SU-DHL-6 (cell line): Measurements from ENCODE around the gene PARD6G.
"Not testable (repeated sequence)": the region's sequence is repeated elsewhere in the genome, so short reads cannot be mapped to it uniquely, and the experiment has no call there.

Source experiments
- H2AFZ ChIP-seq: fragments of 200-600 bp; sonication (generic); 2 replicates; pipeline ENCODE4 v1.6.1; 2014; ENCODE audit warnings: low read depth, mild to moderate bottlenecking, moderate library complexity, mixed read lengths, antibody characterized with exemption, low read length; ENCODE audit not compliant: severe bottlenecking
- H3F3A ChIP-seq: fragments of 200-600 bp; shearing (Covaris generic); 2 replicates; pipeline ENCODE4 v1.6.0; 2016; ENCODE audit warnings: antibody characterized with exemption, mild to moderate bottlenecking; ENCODE audit not compliant: insufficient read depth
- H3K27ac ChIP-seq: fragments of 200-600 bp; sonication (generic); 2 replicates; pipeline ENCODE4 v1.5.1; 2016; ENCODE audit warnings: low read depth, mild to moderate bottlenecking, low read length, moderate library complexity, mixed read lengths
- H3K27me3 ChIP-seq: fragments of 200-600 bp; sonication (generic), shearing (Covaris generic); 2 replicates; pipeline ENCODE4 v1.6.0; 2014; ENCODE audit warnings: mild to moderate bottlenecking, low read length
- H3K36me3 ChIP-seq: fragments of 200-600 bp; sonication (generic); 2 replicates; pipeline ENCODE4 v1.6.1; 2014; ENCODE audit warnings: mild to moderate bottlenecking, low read length, mixed read lengths
- H3K4me2 ChIP-seq: fragments of 300-600, 200-600 bp; shearing (Covaris generic), sonication (generic); 2 replicates; pipeline ENCODE4 v1.6.0; 2014; ENCODE audit warnings: low read length, low read depth, mild to moderate bottlenecking; ENCODE audit not compliant: poor library complexity, severe bottlenecking
- H3K4me3 ChIP-seq: fragments of 200-600 bp; sonication (generic); 2 replicates; pipeline ENCODE4 v1.5.1; 2014; ENCODE audit warnings: antibody characterized with exemption, low read length, mild to moderate bottlenecking, mixed read lengths; ENCODE audit not compliant: insufficient read depth, poor library complexity, severe bottlenecking
- H3K79me2 ChIP-seq: fragments of 200-600 bp; sonication (generic); 2 replicates; pipeline ENCODE4 v1.6.1; 2014; ENCODE audit warnings: mild to moderate bottlenecking, low read length, moderate library complexity; ENCODE audit not compliant: insufficient read depth
- H3K9ac ChIP-seq: fragments of 200-600 bp; sonication (generic); 2 replicates; pipeline ENCODE4 v1.7.0; 2014; ENCODE audit warnings: mild to moderate bottlenecking, low read length
- H3K9me2 ChIP-seq: fragments of 200-600 bp; sonication (generic); replicated peaks from 2 replicates; pipeline ENCODE4 v1.6.1; 2014; ENCODE audit warnings: low read length; ENCODE audit not compliant: insufficient read depth
- H3K9me3 ChIP-seq: fragments of 200-600 bp; sonication (generic); 2 replicates; pipeline ENCODE4 v1.6.1; 2014; ENCODE audit warnings: low read length, mixed read lengths; ENCODE audit not compliant: insufficient read depth
- H4K20me1 ChIP-seq: fragments of 200-600 bp; sonication (generic); 2 replicates; pipeline ENCODE4 v1.6.1; 2014; ENCODE audit warnings: low read depth, mild to moderate bottlenecking, antibody characterized with exemption, low read length, moderate library complexity, mixed read lengths
- CTCF ChIP-seq: fragments of 200-600 bp; sonication (generic); IDR thresholded peaks from one replicate; pipeline ENCODE4 v1.5.1; 2017; ENCODE audit warnings: antibody characterized with exemption, mild to moderate bottlenecking, low read length, moderate library complexity; ENCODE audit not compliant: insufficient read depth, poor library complexity, severe bottlenecking
- EZH2phosphoT487 ChIP-seq: fragments of 200-600 bp; sonication (generic), shearing (Covaris generic); conservative IDR thresholded peaks from 2 replicates; pipeline ENCODE4 v1.6.1; 2018; ENCODE audit warnings: mild to moderate bottlenecking, antibody characterized with exemption, low read length, moderate library complexity, mixed read lengths

The PARD6G gene

GRCh38 chr18:80167331-80167730, 80.0 kb downstream of the PARD6G start:
- Histone ChIP-seq H4K20me1 (no peaks in the 10 kb centered on the region), H3K79me2 (no peaks in the 10 kb centered on the region), H3K27ac (no peak overlapping the region), H3F3A (no peaks in the 10 kb centered on the region), H3K9me3 (peaks cover 8% of the 10 kb centered on the region; the same call in 1 of the 2 replicates), H3K9ac (no peak overlapping the region), H3K27me3 (no peaks in the 10 kb centered on the region), H3K9me2 (no peaks in the 10 kb centered on the region), H2AFZ (no peak overlapping the region), H3K4me2 (no peak overlapping the region), H3K36me3 (no peaks in the 10 kb centered on the region), H3K4me3 (no peak overlapping the region)
- TF ChIP-seq EZH2phosphoT487 (no peak), CTCF (no peak)

GRCh38 chr18:80166725-80167124, 80.6 kb downstream of the PARD6G start:
- Histone ChIP-seq H3K9me2 (no peaks in the 10 kb centered on the region), H3K27ac (no peak overlapping the region), H4K20me1 (no peaks in the 10 kb centered on the region), H3K36me3 (no peaks in the 10 kb centered on the region), H3K27me3 (no peaks in the 10 kb centered on the region), H3F3A (no peaks in the 10 kb centered on the region), H3K79me2 (no peaks in the 10 kb centered on the region), H3K4me3 (no peak overlapping the region), H3K9ac (no peak overlapping the region), H3K4me2 (no peak overlapping the region), H3K9me3 (peaks cover 8% of the 10 kb centered on the region; the same call in 1 of the 2 replicates), H2AFZ (no peak overlapping the region)
- TF ChIP-seq EZH2phosphoT487 (no peak), CTCF (no peak)

GRCh38 chr18:80166240-80166639, 81.1 kb downstream of the PARD6G start:
- Histone ChIP-seq H2AFZ (no peak overlapping the region), H3F3A (no peaks in the 10 kb centered on the region), H3K4me3 (no peak overlapping the region), H3K9ac (no peak overlapping the region), H3K9me2 (no peaks in the 10 kb centered on the region), H3K27ac (no peak overlapping the region), H3K27me3 (no peaks in the 10 kb centered on the region), H3K36me3 (no peaks in the 10 kb centered on the region), H3K4me2 (no peak overlapping the region), H3K79me2 (no peaks in the 10 kb centered on the region), H4K20me1 (no peaks in the 10 kb centered on the region), H3K9me3 (peaks cover 8% of the 10 kb centered on the region; the same call in 1 of the 2 replicates)
- TF ChIP-seq CTCF (no peak), EZH2phosphoT487 (no peak)

- H3K27me3 ChIP-seq, H3F3A ChIP-seq, H3K9me2 ChIP-seq, H3K79me2 ChIP-seq, H4K20me1 ChIP-seq, H3K36me3 ChIP-seq, H3K4me3 ChIP-seq, H3K4me2 ChIP-seq, H3K27ac ChIP-seq, H2AFZ ChIP-seq, H3K9me3 ChIP-seq, H3K9ac ChIP-seq: not testable (repeated sequence)
These were observed 82.5 kb downstream of the PARD6G start for GRCh38 chr18:80164727-80165355.
